Glutamatergic neuron (in vitro differentiated cells): ENCODE data around the gene LANCL3. TPM values are rescaled to one million over a fixed set of nuclear protein-coding genes. Genes with fewer than 3 reads are reported as not detected.
"Not testable (repeated sequence)": the region's sequence is repeated elsewhere in the genome, so short reads cannot be mapped to it uniquely, and the experiment has no call there.

Experiments used
- DNase-seq: peaks from one replicate; pipeline ENCODE4 v3.0.0; 2022
- H3K27ac Mint-ChIP-seq: one replicate; pipeline ENCODE4 v1.8.0; 2020; ENCODE audit warnings: mild to moderate bottlenecking, mixed read lengths, inconsistent platforms; ENCODE audit not compliant: unreplicated experiment
- H3K27me3 Mint-ChIP-seq: one replicate; pipeline ENCODE4 v1.8.0; 2020; ENCODE audit warnings: mild to moderate bottlenecking, moderate library complexity, mixed read lengths, inconsistent platforms; ENCODE audit not compliant: unreplicated experiment
- H3K36me3 Mint-ChIP-seq: one replicate; pipeline ENCODE4 v1.8.0; 2020; ENCODE audit warnings: mild to moderate bottlenecking, mixed read lengths, inconsistent platforms; ENCODE audit not compliant: unreplicated experiment
- H3K4me1 Mint-ChIP-seq: one replicate; pipeline ENCODE4 v1.8.0; 2020; ENCODE audit warnings: mild to moderate bottlenecking, low read depth, mixed read lengths, inconsistent platforms; ENCODE audit not compliant: unreplicated experiment
- H3K4me3 Mint-ChIP-seq: one replicate; pipeline ENCODE4 v1.8.0; 2020; ENCODE audit warnings: mild to moderate bottlenecking, mixed read lengths, inconsistent platforms; ENCODE audit not compliant: unreplicated experiment
- H3K9me3 Mint-ChIP-seq: one replicate; pipeline ENCODE4 v1.8.0; 2020; ENCODE audit warnings: mild to moderate bottlenecking, moderate library complexity, mixed read lengths, inconsistent platforms; ENCODE audit not compliant: unreplicated experiment
- CTCF ChIP-seq: fragments of 200-600 bp; sonication (generic); IDR thresholded peaks from one replicate; pipeline ENCODE4 v1.5.0; 2021; ENCODE audit not compliant: partially characterized antibody, unreplicated experiment
- total RNA-seq: library from RNA; stranded (reverse); fragmentation: NEBNext Ultra II Directional; extraction: Animal tissue kit (Norgen Biotek cat#: 25700); gene quantifications from one replicate; pipeline ENCODE4 v1.2.1, GENCODE V29; 2021; ENCODE audit not compliant: unreplicated experiment

Gene LANCL3
- total RNA-seq, 1 donor from 2014 or later, result 1.1 TPM

GRCh38 chrX:37545066-37545465 is 26.4 kb upstream of the LANCL3 start:
- TF ChIP-seq CTCF, result no peak
- DNase-seq, result no peak
- H3K27me3 Mint-ChIP-seq, result no peaks in the 10 kb centered on the region
- no peak overlapping the region for H3K27ac Mint-ChIP-seq
- H3K4me1 Mint-ChIP-seq, result no peaks in the 10 kb centered on the region
- no peaks in the 10 kb centered on the region for H3K9me3 Mint-ChIP-seq
- H3K4me3 Mint-ChIP-seq, result no peak overlapping the region
- H3K36me3 Mint-ChIP-seq, result no peaks in the 10 kb centered on the region

- H3K36me3 Mint-ChIP-seq, H3K9me3 Mint-ChIP-seq, DNase-seq, H3K27ac Mint-ChIP-seq, H3K27me3 Mint-ChIP-seq, H3K4me3 Mint-ChIP-seq, H3K4me1 Mint-ChIP-seq: not testable (repeated sequence)
Measured at GRCh38 chrX:37549619-37550018, 21.8 kb upstream of the LANCL3 start.

- Mint-ChIP-seq H3K27ac (no peak overlapping the region), H3K4me1 (no peaks in the 10 kb centered on the region), H3K4me3 (no peak overlapping the region), H3K9me3 (no peaks in the 10 kb centered on the region), H3K27me3 (no peaks in the 10 kb centered on the region), H3K36me3 (no peaks in the 10 kb centered on the region)
- no peak for TF ChIP-seq CTCF
- no peak for DNase-seq
Measured at GRCh38 chrX:37553476-37553875, 18.0 kb upstream of the LANCL3 start.

GRCh38 chrX:37565254-37565653 is 6.2 kb upstream of the LANCL3 start:
- not testable (repeated sequence) for H3K36me3 Mint-ChIP-seq, H3K4me3 Mint-ChIP-seq, DNase-seq, H3K27ac Mint-ChIP-seq, H3K9me3 Mint-ChIP-seq, H3K4me1 Mint-ChIP-seq, H3K27me3 Mint-ChIP-seq

- H3K4me3 Mint-ChIP-seq, H3K36me3 Mint-ChIP-seq, H3K27me3 Mint-ChIP-seq, H3K9me3 Mint-ChIP-seq, DNase-seq, H3K27ac Mint-ChIP-seq, H3K4me1 Mint-ChIP-seq: not testable (repeated sequence)
Measured at GRCh38 chrX:37570349-37570748, 1.1 kb upstream of the LANCL3 start.

- H3K36me3 Mint-ChIP-seq, H3K9me3 Mint-ChIP-seq, H3K4me1 Mint-ChIP-seq, H3K27ac Mint-ChIP-seq, H3K27me3 Mint-ChIP-seq: not testable (repeated sequence)
- peak; percentile 39 for TF ChIP-seq CTCF
- peak; percentile 60 for DNase-seq
- peak overlapping the region; percentile 94 for H3K4me3 Mint-ChIP-seq
Measured at GRCh38 chrX:37572108-37572587, 687 bp downstream of the LANCL3 start.

GRCh38 chrX:37573121-37573520 is 1.7 kb downstream of the LANCL3 start:
- H3K27ac Mint-ChIP-seq, H3K4me1 Mint-ChIP-seq, DNase-seq, H3K9me3 Mint-ChIP-seq, H3K36me3 Mint-ChIP-seq, H3K27me3 Mint-ChIP-seq, H3K4me3 Mint-ChIP-seq: not testable (repeated sequence)
